IPS-NIHi7 (cell line): ENCODE measurements around the gene CYP4F3.
"Not testable (repeated sequence)": the region's sequence is repeated elsewhere in the genome, so short reads cannot be mapped to it uniquely, and the experiment has no call there.

Experiments used
- DNase-seq: peaks from one replicate; pipeline ENCODE4 v3.0.0; 2012; ENCODE audit warnings: mixed read lengths; ENCODE audit errors: extremely low spot score

The CYP4F3 gene

GRCh38 chr19:15669891-15670290 is 29.2 kb downstream of the CYP4F3 start:
- no peak for DNase-seq

- no peak for DNase-seq
Measured at GRCh38 chr19:15671237-15671821, 30.6 kb downstream of the CYP4F3 start.

GRCh38 chr19:15671891-15672579 is 31.3 kb downstream of the CYP4F3 start:
- no peak for DNase-seq

GRCh38 chr19:15672580-15673175 is 32.0 kb downstream of the CYP4F3 start, which contains the start of gene CYP4F12:
Gene CYP4F12 (plus strand): TSS chr19:15673087. CDS start chr19:15673530, 443 bp downstream.
- no peak for DNase-seq

GRCh38 chr19:15673176-15673654 is 32.5 kb downstream of the CYP4F3 start:
- DNase-seq: no peak

- no peak for DNase-seq
Measured at GRCh38 chr19:15675560-15675959, 34.9 kb downstream of the CYP4F3 start.

GRCh38 chr19:15679089-15679488 is 38.4 kb downstream of the CYP4F3 start:
- no peak for DNase-seq

GRCh38 chr19:15679865-15680264 is 39.2 kb downstream of the CYP4F3 start:
- not testable (repeated sequence) for DNase-seq

GRCh38 chr19:15680478-15681322 is 40.0 kb downstream of the CYP4F3 start:
- DNase-seq: no peak

- DNase-seq: no peak
Measured at GRCh38 chr19:15683411-15683810, 42.7 kb downstream of the CYP4F3 start.

- DNase-seq: no peak
Measured at GRCh38 chr19:15684828-15685227, 44.1 kb downstream of the CYP4F3 start.

GRCh38 chr19:15696654-15697194 is 56.0 kb downstream of the CYP4F3 start:
- DNase-seq: no peak

GRCh38 chr19:15701757-15702533 is 61.2 kb downstream of the CYP4F3 start:
- DNase-seq: no peak

GRCh38 chr19:15702534-15702930 is 61.8 kb downstream of the CYP4F3 start:
- no peak for DNase-seq
